Activated CD8-positive, alpha-beta memory T cell treated with anti-CD3 and anti-CD28 coated beads, Interleukin-2, amount 50 U/mL, for 4 hours (primary cell): ENCODE data around the gene NPIPB6.
A peak's percentile ranks its signal among the peaks of the same experiment; 100 is the strongest.
"Not testable (repeated sequence)": the region's sequence is repeated elsewhere in the genome, so short reads cannot be mapped to it uniquely, and the experiment has no call there.

Experiments
- DNase-seq: peaks from one replicate; pipeline ENCODE4 v3.0.0-alpha.2; 2020

The NPIPB6 gene

GRCh38 chr16:28363408-28363807 lies at the start of gene NPIPB6:
Gene NPIPB6 (minus strand): TSS chr16:28363508. CDS start chr16:28362822, 686 bp downstream.
- DNase-seq: not testable (repeated sequence)

- not testable (repeated sequence) for DNase-seq
Measured at GRCh38 chr16:28403220-28404072, 40.1 kb upstream of the NPIPB6 start, which contains the start of gene EIF3CL. Gene EIF3CL (minus strand): TSS chr16:28403841. CDS start chr16:28403618, 223 bp downstream.

GRCh38 chr16:28392054-28392453 lies 28.7 kb upstream of the NPIPB6 start:
- DNase-seq: not testable (repeated sequence)

- not testable (repeated sequence) for DNase-seq
Measured at GRCh38 chr16:28382177-28382867, 19.0 kb upstream of the NPIPB6 start.

GRCh38 chr16:28377822-28378221 lies 14.5 kb upstream of the NPIPB6 start:
- DNase-seq: not testable (repeated sequence)

GRCh38 chr16:28377108-28377625 lies 13.9 kb upstream of the NPIPB6 start:
- not testable (repeated sequence) for DNase-seq

GRCh38 chr16:28375115-28375514 lies 11.8 kb upstream of the NPIPB6 start:
- not testable (repeated sequence) for DNase-seq

GRCh38 chr16:28374281-28374680 lies 11.0 kb upstream of the NPIPB6 start:
- not testable (repeated sequence) for DNase-seq

GRCh38 chr16:28367926-28368325 lies 4.6 kb upstream of the NPIPB6 start:
- DNase-seq: not testable (repeated sequence)

- peak; percentile 17 for DNase-seq
Measured at GRCh38 chr16:28364268-28365173, 1.2 kb upstream of the NPIPB6 start.

GRCh38 chr16:28362600-28362999 lies 708 bp downstream of the NPIPB6 start:
- DNase-seq: not testable (repeated sequence)

GRCh38 chr16:28338230-28338629 lies 25.1 kb downstream of the NPIPB6 start:
- DNase-seq: not testable (repeated sequence)

- not testable (repeated sequence) for DNase-seq
Measured at GRCh38 chr16:28336940-28337710, 26.2 kb downstream of the NPIPB6 start.

GRCh38 chr16:28335678-28336077 lies 27.6 kb downstream of the NPIPB6 start:
- DNase-seq: not testable (repeated sequence)

GRCh38 chr16:28332632-28333031 lies 30.7 kb downstream of the NPIPB6 start:
- DNase-seq: not testable (repeated sequence)

- DNase-seq: not testable (repeated sequence)
Measured at GRCh38 chr16:28330981-28331380, 32.3 kb downstream of the NPIPB6 start.

- not testable (repeated sequence) for DNase-seq
Measured at GRCh38 chr16:28330232-28330631, 33.1 kb downstream of the NPIPB6 start.

- peak; percentile 74 for DNase-seq
Measured at GRCh38 chr16:28326881-28327610, 36.3 kb downstream of the NPIPB6 start.

- DNase-seq: no peak
Measured at GRCh38 chr16:28324887-28325279, 38.4 kb downstream of the NPIPB6 start.

GRCh38 chr16:28324235-28324886 lies 38.9 kb downstream of the NPIPB6 start:
- DNase-seq: no peak
